GM12875 (cell line): ENCODE data around the gene C1QB.

Source experiments
- H3K4me3 ChIP-seq: one replicate; pipeline ENCODE4 v1.5.1; 2011; ENCODE audit warnings: low read depth, low read length, control low read depth
- CTCF ChIP-seq: IDR thresholded peaks from 2 replicates; pipeline ENCODE4 v1.5.1; 2011; ENCODE audit warnings: low read depth, mild to moderate bottlenecking, control low read depth, inconsistent platforms, low read length, moderate library complexity, borderline replicate concordance; ENCODE audit not compliant: insufficient read depth

Gene C1QB

GRCh38 chr1:22651941-22652856 lies 837 bp upstream of the C1QB start:
- TF ChIP-seq CTCF: no peak
- no peak overlapping the region for H3K4me3 ChIP-seq

- H3K4me3 ChIP-seq: no peak overlapping the region
- no peak for TF ChIP-seq CTCF
These were observed 1.7 kb downstream of the C1QB start for GRCh38 chr1:22654692-22655091.

GRCh38 chr1:22658385-22659163 lies 5.5 kb downstream of the C1QB start:
- no peak overlapping the region for H3K4me3 ChIP-seq
- no peak for TF ChIP-seq CTCF

GRCh38 chr1:22660716-22661241 lies 7.7 kb downstream of the C1QB start:
- no peak for TF ChIP-seq CTCF
- no peak overlapping the region for H3K4me3 ChIP-seq

- no peak for TF ChIP-seq CTCF
- H3K4me3 ChIP-seq: no peak overlapping the region
These were observed 8.8 kb downstream of the C1QB start for GRCh38 chr1:22661880-22662279.

GRCh38 chr1:22662318-22662717 lies 9.3 kb downstream of the C1QB start:
- TF ChIP-seq CTCF: no peak
- H3K4me3 ChIP-seq: no peak overlapping the region
